Mononuclear cell (primary cell): ENCODE data around the gene NXPH3. TPM values are rescaled to one million over a fixed set of nuclear protein-coding genes. Genes with fewer than 3 reads are reported as not detected.

Experiments
- H3K27me3 ChIP-seq: 2 replicates; pipeline ENCODE4 v1.6.0; 2011; ENCODE audit warnings: low read length, control low read depth; ENCODE audit not compliant: insufficient read depth
- H3K4me1 ChIP-seq: 2 replicates; pipeline ENCODE4 v1.5.1; 2011; ENCODE audit warnings: mild to moderate bottlenecking, low read length, control low read depth; ENCODE audit not compliant: insufficient read depth
- H3K4me3 ChIP-seq: 2 replicates; pipeline ENCODE4 v1.5.1; 2011; ENCODE audit warnings: mild to moderate bottlenecking, low read length, moderate library complexity
- H3K9me3 ChIP-seq: 2 replicates; pipeline ENCODE4 v1.5.1; 2011; ENCODE audit warnings: low read depth, mild to moderate bottlenecking, control low read depth, low read length
- total RNA-seq: library from RNA; depleted of rRNA; stranded (reverse); fragments of >200 nt; gene quantifications from one replicate; pipeline ENCODE4 v1.2.3, GENCODE V29; 2012

The NXPH3 gene
- total RNA-seq, 1 donor = not detected

DNA sequence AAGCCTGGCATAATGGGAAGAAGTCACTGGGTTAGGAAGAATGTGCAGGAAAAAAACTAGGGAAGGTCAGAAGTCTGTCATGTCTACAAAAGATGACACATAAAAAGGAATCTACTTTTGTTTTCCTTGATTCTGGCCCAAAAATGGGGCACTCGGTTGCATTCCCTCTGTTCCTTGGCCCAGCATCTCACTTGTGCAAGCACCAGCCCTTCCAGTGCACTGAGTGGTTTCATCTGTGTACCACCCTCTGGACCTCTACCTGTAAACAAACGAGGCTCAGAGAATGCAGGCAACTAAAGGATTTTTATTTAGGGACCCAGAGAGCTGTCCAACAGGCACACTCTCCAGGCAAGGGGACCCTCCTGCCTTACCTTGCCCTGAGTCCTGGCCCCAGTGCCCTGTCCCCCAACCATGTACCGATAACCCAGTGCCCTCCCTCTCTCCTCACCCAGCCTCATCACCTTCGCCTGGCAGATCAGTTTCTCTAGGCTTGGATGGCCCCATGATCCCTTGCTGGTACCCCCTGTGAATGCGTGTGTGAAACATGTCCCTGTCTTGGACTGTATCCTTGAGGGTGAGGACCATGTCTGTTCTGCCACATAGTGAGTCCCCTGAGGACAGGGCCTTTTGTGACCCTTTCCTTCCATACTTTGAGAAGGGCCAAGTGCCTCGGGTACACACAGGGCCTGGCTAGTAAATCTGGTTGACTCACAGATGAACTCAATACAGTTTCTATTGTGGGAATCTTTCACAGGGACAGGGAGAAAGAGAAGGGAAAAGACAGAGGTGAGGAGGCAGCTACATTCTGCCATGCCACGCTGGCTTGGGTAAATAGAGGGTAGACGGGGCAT lies 13.3 kb downstream of the NXPH3 start:
- Histone ChIP-seq H3K4me1 (no peaks in the 10 kb centered on the region), H3K4me3 (no peak overlapping the region), H3K27me3 (no peaks in the 10 kb centered on the region), H3K9me3 (no peaks in the 10 kb centered on the region)

DNA sequence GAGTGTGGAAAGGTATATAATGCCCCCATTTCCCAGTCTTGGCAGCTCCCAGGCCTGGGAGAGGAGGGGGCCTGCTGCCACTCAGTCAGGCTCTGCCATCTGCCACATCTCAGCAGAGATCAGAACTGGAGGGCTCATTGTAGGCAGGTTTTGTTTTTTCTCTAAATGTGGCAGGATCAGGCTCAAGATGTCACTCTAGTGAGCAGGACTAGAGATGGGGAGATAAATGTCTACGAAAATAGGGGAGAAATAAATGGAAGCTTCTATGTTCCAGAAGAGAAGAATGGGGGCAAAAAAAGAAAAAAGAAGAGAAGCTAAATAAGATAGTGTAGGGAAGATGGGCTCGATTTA lies 13.9 kb downstream of the NXPH3 start:
- H3K9me3 ChIP-seq = no peaks in the 10 kb centered on the region
- no peaks in the 10 kb centered on the region for H3K4me1 ChIP-seq
- H3K4me3 ChIP-seq = no peak overlapping the region
- no peaks in the 10 kb centered on the region for H3K27me3 ChIP-seq

DNA sequence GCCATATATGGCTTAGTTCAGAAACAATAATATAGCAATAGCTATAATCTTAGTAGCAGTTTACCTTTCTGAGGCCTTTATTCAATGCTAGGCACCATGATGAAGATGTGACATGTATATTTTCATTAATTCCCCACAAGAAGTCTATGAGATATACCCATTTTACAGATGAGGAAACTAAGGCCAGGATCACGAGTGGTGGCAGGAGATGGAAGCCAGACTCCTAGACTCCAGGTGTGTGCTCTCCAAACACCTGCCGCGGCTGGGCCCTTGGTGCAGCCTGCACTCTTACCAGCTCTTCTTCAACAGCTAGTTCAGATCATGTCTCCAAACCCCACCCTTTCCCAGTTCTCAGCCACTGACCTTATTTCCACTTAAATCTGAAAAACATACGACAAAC lies 15.2 kb downstream of the NXPH3 start:
- Histone ChIP-seq H3K4me3 (no peak overlapping the region), H3K9me3 (no peaks in the 10 kb centered on the region), H3K4me1 (no peaks in the 10 kb centered on the region), H3K27me3 (no peaks in the 10 kb centered on the region)

DNA sequence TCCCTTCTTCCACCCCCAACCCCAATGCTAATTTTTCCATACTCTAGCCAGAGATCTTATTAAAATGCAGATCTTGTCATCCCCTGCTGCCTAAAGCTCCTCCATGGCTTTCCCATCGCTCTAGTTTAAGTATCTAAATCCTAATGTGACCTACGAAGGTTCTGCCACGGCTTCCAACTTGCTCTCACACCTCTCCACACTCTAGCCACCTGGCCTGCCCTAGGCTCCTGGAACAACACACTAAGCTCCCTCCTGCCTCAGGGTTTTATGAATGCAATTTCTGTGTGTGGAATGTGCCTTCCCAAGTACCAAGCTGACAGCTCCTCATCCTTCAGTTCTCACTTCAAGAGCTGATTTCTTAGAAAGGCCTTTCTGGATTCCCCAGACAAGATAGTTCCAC lies 16.6 kb downstream of the NXPH3 start:
- H3K9me3 ChIP-seq = no peaks in the 10 kb centered on the region
- H3K4me1 ChIP-seq = no peaks in the 10 kb centered on the region
- H3K4me3 ChIP-seq = no peak overlapping the region
- H3K27me3 ChIP-seq = no peaks in the 10 kb centered on the region

DNA sequence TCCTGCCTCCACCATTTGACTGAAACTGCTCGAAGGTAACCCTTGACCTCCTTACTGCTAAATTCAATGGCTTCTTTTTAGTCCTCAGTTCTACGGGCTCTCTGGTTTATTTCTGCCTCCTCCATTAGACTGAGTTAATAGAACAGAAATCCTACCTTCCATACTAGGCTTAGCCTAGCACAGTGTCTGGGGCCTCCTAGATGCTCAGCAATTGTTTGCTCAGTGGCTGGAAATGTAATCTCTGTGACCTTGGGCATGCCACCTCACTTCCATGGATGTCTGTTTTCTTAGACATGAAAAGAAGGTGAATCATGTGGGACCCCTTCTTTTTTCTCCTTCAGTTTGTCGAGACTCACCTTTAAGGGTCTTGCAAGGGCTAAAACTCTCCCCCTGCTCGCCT lies 19.7 kb downstream of the NXPH3 start:
- no peaks in the 10 kb centered on the region for H3K27me3 ChIP-seq
- no peaks in the 10 kb centered on the region for H3K9me3 ChIP-seq
- peaks cover 8% of the 10 kb centered on the region for H3K4me1 ChIP-seq
- H3K4me3 ChIP-seq = no peak overlapping the region

DNA sequence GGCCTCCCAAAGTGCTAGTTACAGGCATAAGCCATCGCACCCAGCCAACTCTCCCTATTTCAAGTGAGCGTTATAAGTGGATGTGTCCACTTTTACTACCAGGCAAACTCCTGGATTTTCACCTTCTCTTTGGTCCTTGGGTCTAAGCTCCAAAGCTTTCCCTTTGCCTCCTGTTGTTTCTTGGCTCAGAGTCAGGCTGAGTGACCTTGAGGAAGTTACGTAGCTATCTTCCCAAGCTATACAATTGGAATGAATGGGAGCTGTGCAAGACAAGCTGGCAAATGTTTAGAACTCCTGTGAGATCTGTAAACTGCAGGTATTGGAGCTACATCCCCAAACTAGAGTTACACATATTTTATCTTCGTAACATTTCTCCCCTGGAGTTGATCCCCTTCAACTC lies 20.3 kb downstream of the NXPH3 start:
- Histone ChIP-seq H3K9me3 (no peaks in the 10 kb centered on the region), H3K4me1 (peaks cover 8% of the 10 kb centered on the region), H3K4me3 (no peak overlapping the region), H3K27me3 (no peaks in the 10 kb centered on the region)

DNA sequence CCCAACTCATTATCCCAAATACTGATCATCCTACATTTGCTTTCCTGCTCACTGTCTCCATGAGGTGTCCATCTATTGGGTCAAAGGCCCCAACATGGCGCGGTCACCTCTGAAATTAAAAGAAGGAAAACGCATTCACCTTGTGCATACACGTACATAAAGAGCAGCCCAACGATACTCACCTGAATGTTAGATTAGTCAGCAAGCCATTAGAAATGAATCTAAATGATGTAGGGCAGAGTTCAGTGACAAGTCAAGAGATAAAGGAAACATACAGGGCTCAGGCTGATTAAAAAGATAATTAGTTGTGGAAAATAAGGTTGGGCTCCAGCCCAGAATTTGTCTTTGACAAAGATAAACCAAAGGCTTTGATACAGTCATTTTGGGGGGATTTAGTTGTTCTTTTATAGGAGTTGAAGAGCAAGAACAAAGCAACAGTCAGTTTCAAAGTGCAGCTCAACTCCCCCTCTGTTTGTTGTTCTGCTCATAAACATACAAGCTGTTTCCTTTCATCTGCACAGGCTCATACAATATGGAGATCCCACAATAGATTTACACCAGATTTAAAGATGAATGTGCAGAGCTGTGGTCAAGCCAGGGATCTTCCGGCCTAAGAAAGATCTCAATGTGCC lies 21.1 kb downstream of the NXPH3 start:
- H3K4me1 ChIP-seq = peaks cover 8% of the 10 kb centered on the region
- H3K4me3 ChIP-seq = no peak overlapping the region
- no peaks in the 10 kb centered on the region for H3K27me3 ChIP-seq
- no peaks in the 10 kb centered on the region for H3K9me3 ChIP-seq

DNA sequence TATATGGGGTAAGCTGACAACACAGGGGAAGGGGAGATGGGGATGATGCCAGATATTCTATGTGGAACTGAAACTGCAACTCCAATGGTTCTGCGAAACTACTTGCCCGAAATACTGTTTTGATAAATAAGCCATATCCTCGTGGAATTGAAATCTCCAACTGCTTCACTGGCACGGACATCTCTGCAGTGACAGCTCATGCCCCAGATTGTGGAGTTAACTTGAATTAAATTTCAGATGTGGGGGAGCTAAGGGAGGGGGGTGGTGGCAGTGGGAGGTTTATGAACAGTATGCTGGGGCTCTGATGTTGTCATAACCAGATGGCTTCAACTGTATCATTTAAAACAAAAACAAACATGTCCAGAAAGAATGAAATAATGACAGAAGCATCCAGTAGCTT lies 21.8 kb downstream of the NXPH3 start:
- H3K9me3 ChIP-seq = no peaks in the 10 kb centered on the region
- H3K27me3 ChIP-seq = no peaks in the 10 kb centered on the region
- peaks cover 8% of the 10 kb centered on the region for H3K4me1 ChIP-seq
- H3K4me3 ChIP-seq = no peak overlapping the region

DNA sequence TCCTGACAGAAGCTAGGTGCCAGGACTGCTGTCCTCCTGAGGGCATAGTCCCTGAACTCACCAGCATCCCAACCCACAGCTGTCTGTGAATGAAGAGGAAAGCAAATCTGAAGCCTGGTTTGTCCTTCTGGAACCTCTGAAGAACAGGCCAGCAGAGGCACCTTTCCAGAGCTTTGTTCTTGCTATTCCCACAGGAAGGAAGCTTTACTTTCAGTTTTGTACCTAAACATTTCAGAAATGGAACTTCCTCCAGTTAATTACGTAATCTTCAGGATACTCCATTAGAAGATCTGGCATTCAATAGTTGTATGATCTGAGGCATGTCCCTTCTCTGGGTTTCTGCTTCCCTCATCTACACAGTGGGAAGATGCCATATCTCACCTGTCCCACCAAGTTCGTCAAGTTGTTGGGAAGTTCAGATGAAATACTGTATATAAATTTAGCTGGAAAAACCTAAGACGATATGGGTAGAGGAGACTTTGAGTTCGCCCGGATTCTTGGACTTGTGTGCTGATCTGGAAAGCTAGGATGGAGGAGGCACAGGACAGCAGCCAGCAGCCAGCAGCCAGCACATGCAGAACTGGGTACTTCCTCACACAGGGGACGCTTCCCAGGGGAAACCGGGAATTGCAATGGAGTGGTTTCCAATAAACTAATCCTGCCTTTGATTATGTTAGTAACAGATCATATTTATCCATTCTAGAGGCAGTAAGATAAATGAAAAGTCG lies 22.4 kb downstream of the NXPH3 start:
- H3K27me3 ChIP-seq = no peaks in the 10 kb centered on the region
- no peak overlapping the region for H3K4me3 ChIP-seq
- no peaks in the 10 kb centered on the region for H3K9me3 ChIP-seq
- H3K4me1 ChIP-seq = peaks cover 8% of the 10 kb centered on the region

DNA sequence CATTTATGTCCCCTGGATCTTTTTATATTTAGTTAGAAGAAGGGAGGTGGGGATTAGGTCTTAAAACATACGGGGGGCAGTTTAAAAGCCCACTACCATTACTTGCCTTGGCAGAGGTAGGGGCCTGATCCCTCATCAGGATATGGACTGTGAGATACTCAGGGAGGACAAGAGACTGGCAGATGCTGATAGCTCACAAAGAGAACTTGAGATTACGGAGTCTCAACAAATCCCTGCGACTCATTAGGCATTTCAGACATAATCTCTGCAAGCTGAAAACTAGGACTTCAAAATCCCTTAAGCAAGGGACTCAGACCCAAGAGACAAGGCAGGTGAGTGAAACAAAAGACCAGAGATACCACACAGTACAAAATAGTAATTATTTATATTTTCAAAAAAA lies 23.2 kb downstream of the NXPH3 start:
- Histone ChIP-seq H3K4me1 (peaks cover 8% of the 10 kb centered on the region), H3K9me3 (no peaks in the 10 kb centered on the region), H3K27me3 (no peaks in the 10 kb centered on the region), H3K4me3 (no peak overlapping the region)

DNA sequence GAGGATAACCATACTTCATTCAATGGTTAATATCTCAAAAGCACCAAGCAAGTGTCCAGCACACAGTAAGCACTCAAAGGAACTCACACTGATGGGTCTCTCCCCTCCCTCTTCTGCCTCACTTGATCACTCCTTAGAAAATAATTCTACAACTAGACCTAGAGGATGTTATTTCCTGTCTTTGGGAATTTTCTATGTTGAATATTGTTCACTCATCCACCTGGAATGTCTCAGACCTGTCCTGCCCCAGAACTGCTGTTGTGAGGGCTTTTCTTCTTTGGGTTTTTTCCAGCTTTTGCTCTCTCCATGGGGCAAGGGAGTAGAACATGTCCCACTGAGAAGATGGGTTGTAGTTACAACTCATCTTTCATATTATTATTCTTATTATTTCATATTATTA lies 25.3 kb downstream of the NXPH3 start:
- H3K4me1 ChIP-seq = peaks cover 8% of the 10 kb centered on the region
- H3K9me3 ChIP-seq = no peaks in the 10 kb centered on the region
- no peaks in the 10 kb centered on the region for H3K27me3 ChIP-seq
- H3K4me3 ChIP-seq = no peak overlapping the region

DNA sequence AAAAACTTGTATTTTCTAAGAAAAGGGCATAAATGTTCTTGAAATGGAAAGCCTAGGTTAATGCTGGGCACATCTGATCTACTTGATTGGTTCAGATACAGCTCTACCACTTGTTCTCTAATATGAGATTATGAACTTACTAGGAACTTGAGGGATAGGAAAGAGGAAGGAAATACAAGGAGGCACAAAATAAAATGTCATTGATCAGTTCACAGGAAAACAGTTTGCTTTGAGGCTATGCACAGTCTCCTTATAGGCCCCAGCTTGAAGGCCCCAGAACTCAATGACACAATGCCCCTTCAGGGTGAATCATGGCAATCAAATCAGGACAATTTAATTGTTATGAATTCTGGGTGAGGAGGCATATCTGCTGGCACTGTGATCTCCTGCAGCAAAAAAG lies 27.1 kb downstream of the NXPH3 start:
- Histone ChIP-seq H3K4me1 (peaks cover 5% of the 10 kb centered on the region), H3K4me3 (no peak overlapping the region), H3K27me3 (no peaks in the 10 kb centered on the region), H3K9me3 (no peaks in the 10 kb centered on the region)

DNA sequence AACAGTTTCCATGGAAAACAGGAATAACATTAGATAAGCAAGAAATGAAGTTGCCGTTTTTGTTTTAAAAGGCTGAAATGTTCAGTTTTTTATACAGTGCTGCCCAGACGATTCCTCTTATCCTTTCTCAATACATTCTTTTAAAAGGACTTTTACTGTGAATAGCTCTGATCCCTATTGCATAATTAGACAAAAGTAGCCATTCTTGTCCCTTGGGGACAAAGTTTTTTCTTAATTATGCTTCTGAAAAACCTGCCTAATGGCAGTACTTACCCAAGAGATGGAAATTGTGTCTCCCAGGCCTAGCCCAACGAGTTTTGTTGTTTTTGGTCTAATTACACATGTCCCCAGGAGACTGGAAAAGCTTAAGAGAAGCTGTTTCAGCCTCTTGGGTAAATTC lies 27.6 kb downstream of the NXPH3 start:
- Histone ChIP-seq H3K27me3 (no peaks in the 10 kb centered on the region), H3K4me1 (peaks cover under 1% of the 10 kb centered on the region), H3K4me3 (no peak overlapping the region), H3K9me3 (no peaks in the 10 kb centered on the region)

DNA sequence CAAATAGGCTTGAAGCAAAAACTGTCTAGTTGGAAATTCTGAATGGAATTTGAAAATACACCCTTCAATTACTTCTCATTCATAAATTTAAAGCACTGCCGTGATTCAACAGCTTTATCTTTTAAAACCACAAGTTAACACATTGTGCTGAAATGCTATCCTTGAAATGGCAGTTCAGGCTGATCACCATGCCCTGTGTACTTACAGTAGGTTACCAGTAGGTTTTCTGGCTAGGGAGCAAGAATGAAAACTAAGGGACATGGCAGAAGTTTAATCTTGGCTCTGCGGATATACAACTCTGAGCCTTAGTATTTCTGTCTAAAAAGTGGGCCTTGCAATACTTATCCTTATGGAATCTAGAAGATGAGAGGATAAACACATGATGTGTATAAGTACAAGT lies 28.0 kb downstream of the NXPH3 start:
- Histone ChIP-seq H3K9me3 (no peaks in the 10 kb centered on the region), H3K27me3 (no peaks in the 10 kb centered on the region), H3K4me3 (no peak overlapping the region), H3K4me1 (no peaks in the 10 kb centered on the region)

DNA sequence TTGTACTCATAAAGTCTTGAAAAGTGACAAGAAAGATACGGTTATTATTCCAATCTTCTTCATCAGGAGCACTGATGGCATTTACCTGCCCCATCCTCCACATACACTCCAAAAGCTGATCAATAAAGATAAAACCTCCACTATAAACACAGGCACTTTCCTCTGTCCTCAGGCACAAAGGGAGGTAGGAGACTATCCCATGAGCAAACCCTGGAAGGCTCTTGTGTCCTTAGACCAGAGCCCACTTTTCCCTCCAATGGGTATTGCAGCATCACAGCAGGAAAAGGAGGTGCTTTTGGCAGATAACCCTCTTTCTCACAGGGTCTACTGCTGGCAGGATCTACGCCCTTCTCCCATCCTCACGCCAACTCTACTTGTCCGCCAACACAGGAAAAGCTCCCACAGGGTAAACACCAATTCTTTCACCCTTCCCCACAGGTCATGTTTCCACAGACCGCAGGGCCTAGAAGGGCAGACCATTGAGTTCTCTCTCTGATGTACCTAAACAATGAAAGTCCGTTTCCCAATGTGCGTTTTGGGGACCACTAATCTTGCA lies 28.7 kb downstream of the NXPH3 start:
- Histone ChIP-seq H3K27me3 (no peaks in the 10 kb centered on the region), H3K4me3 (no peak overlapping the region), H3K4me1 (no peaks in the 10 kb centered on the region), H3K9me3 (no peaks in the 10 kb centered on the region)
